Activated CD8-positive, alpha-beta T cell treated with anti-CD3 and anti-CD28 coated beads, Interleukin-2, amount 10 ng/mL, durations not matched to agents 7 days and 5 days (primary cell): ENCODE measurements around the gene MRPL34. TPM values are rescaled to one million over a fixed set of nuclear protein-coding genes. Genes with fewer than 3 reads are reported as not detected.

Experiments used
- ATAC-seq: fragments of 150-1000 bp; cut with Tn5 transposase; one replicate; pipeline ENCODE4 v1.10.0; 2021; ENCODE audit warnings: moderate library complexity
- CTCF ChIA-PET: fragments of 350-600 bp; sonication (Branson Sonifier 250); formaldehyde crosslinking; loops from one replicate; lab custom pipeline; 2021; ENCODE audit warnings: antibody characterized with exemption; lab: Charles Lee
- POLR2A ChIA-PET: fragments of 350-600 bp; sonication (Branson Sonifier 250); formaldehyde crosslinking; loops from one replicate; lab custom pipeline; 2021; ENCODE audit warnings: antibody characterized with exemption; lab: Charles Lee
- DNase-seq: peaks from one replicate; pipeline ENCODE4 v3.0.0-alpha.2; 2020
- H3K27ac Mint-ChIP-seq: one replicate; pipeline ENCODE4 v1.8.0; 2021; ENCODE audit warnings: mild to moderate bottlenecking, mixed read lengths
- H3K27me3 Mint-ChIP-seq: one replicate; pipeline ENCODE4 v1.8.0; 2021; ENCODE audit warnings: low read depth, mixed read lengths
- H3K36me3 Mint-ChIP-seq: one replicate; pipeline ENCODE4 v1.8.0; 2021; ENCODE audit warnings: low read depth, mixed read lengths
- H3K4me1 Mint-ChIP-seq: one replicate; pipeline ENCODE4 v1.8.0; 2021; ENCODE audit warnings: low read depth, mixed read lengths
- H3K4me3 Mint-ChIP-seq: one replicate; pipeline ENCODE4 v1.8.0; 2021; ENCODE audit warnings: mild to moderate bottlenecking, mixed read lengths
- H3K9me3 Mint-ChIP-seq: one replicate; pipeline ENCODE4 v1.8.0; 2022; ENCODE audit warnings: mixed read lengths; ENCODE audit not compliant: insufficient read depth
- total RNA-seq, 2 experiments: library from RNA; stranded (reverse); gene quantifications; one replicate each; pipeline ENCODE4 v1.2.3, GENCODE V29; 2021

The MRPL34 gene
- total RNA-seq, 2 experiments from 2014 or later, result 112 to 126 TPM

- ChIA-PET CTCF (interaction anchor here (1.1 to 1.8 kb wide), 3 partner anchors 12 to 55 kb away, joined by 3 to 7 read pairs (median 5); no protein-coding TSS in a partner anchor), POLR2A (no interaction called here)
- H3K9me3 Mint-ChIP-seq, result no peaks in the 10 kb centered on the region
- no peak for ATAC-seq
- H3K4me3 Mint-ChIP-seq, result no peak overlapping the region
- DNase-seq, result peak; percentile 21
- H3K36me3 Mint-ChIP-seq, result peaks cover 16% of the 10 kb centered on the region
- no peak overlapping the region for H3K27ac Mint-ChIP-seq
- H3K27me3 Mint-ChIP-seq, result peaks cover 4% of the 10 kb centered on the region
- peaks cover 33% of the 10 kb centered on the region for H3K4me1 Mint-ChIP-seq
These were observed 25.4 kb downstream of the MRPL34 start for GRCh38 chr19:17331045-17331558.

DNA sequence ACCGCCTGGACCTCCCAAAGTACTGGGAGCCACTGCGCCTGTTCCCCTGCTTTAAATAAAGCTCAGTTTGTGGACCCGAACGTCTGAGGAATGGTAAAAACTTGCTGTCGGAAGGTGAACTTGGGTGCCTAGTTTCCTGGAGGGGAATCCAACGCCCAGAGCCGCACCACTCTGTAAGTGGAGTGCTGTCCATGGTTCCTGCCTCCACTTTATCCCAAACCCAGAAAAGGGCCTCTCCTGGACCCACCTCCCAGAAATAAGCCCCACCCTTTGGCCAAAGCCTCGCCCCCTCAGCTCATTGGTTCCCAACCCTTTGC is 26.6 kb downstream of the MRPL34 start:
- no peaks in the 10 kb centered on the region for H3K9me3 Mint-ChIP-seq
- no peak for ATAC-seq
- H3K36me3 Mint-ChIP-seq, result peaks cover 16% of the 10 kb centered on the region
- CTCF ChIA-PET, result interaction anchor here (1.1 to 4.2 kb wide), 5 partner anchors 12 to 59 kb away, joined by 3 to 27 read pairs (median 5); partner anchors contain the start of gene DDA1
- H3K27ac Mint-ChIP-seq, result no peak overlapping the region
- POLR2A ChIA-PET, result interaction anchor here (0.6 to 0.7 kb wide), 2 partner anchors 16 to 20 kb away, joined by 3 read pairs; no protein-coding TSS in a partner anchor
- H3K27me3 Mint-ChIP-seq, result peaks cover 4% of the 10 kb centered on the region
- no peak overlapping the region for H3K4me3 Mint-ChIP-seq
- H3K4me1 Mint-ChIP-seq, result peaks cover 34% of the 10 kb centered on the region
- DNase-seq, result no peak

- peak overlapping the region; percentile 61 for H3K27ac Mint-ChIP-seq
These were observed 27.3 kb downstream of the MRPL34 start for GRCh38 chr19:17332677-17333581.

GRCh38 chr19:17333611-17334413 is 28.1 kb downstream of the MRPL34 start:
- DNase-seq (peak; percentile 88), ATAC-seq (peak; percentile 23)
- Mint-ChIP-seq H3K4me1 (peaks cover 44% of the 10 kb centered on the region), H3K4me3 (peak overlapping the region; percentile 84), H3K27me3 (peaks cover 4% of the 10 kb centered on the region), H3K27ac (peak overlapping the region; percentile 89), H3K36me3 (peaks cover 21% of the 10 kb centered on the region), H3K9me3 (no peaks in the 10 kb centered on the region)
- POLR2A ChIA-PET, result interaction anchor here (0.7 to 1.5 kb wide), 5 partner anchors 21 to 108 kb away, joined by 3 to 5 read pairs (median 4); partner anchors contain the start of genes DDA1, MRPL34 and OCEL1
- CTCF ChIA-PET, result interaction anchor here (0.8 to 4.2 kb wide), 8 partner anchors 10 to 208 kb away, joined by 3 to 27 read pairs (median 4); partner anchors contain the start of gene DDA1

More at GRCh38 chr19:17332677-17333581, 27.3 kb downstream of the MRPL34 start:
- CTCF ChIA-PET, result interaction anchor here (0.8 to 4.2 kb wide), 9 partner anchors 11 to 72 kb away, joined by 3 to 27 read pairs (median 4); partner anchors contain the start of gene DDA1
- peaks cover 16% of the 10 kb centered on the region for H3K36me3 Mint-ChIP-seq
- POLR2A ChIA-PET, result interaction anchor here (0.7 to 1.5 kb wide), 5 partner anchors 20 to 107 kb away, joined by 3 to 5 read pairs (median 3); partner anchors contain the start of genes DDA1, MRPL34 and OCEL1
- H3K27me3 Mint-ChIP-seq, result peaks cover 4% of the 10 kb centered on the region
- H3K9me3 Mint-ChIP-seq, result no peaks in the 10 kb centered on the region
- H3K4me1 Mint-ChIP-seq, result peaks cover 35% of the 10 kb centered on the region
- peak; percentile 63 for DNase-seq
- ATAC-seq, result no peak
- peak overlapping the region; percentile 38 for H3K4me3 Mint-ChIP-seq

- Mint-ChIP-seq H3K9me3 (no peaks in the 10 kb centered on the region), H3K4me3 (peak within 1 kb of the TSS; percentile 84), H3K27me3 (peaks cover 3% of the 10 kb centered on the region), H3K4me1 (peaks cover 45% of the 10 kb centered on the region), H3K27ac (peak within 1 kb of the TSS; percentile 89), H3K36me3 (peaks cover 22% of the 10 kb centered on the region)
- peak; percentile 62 for ATAC-seq
- POLR2A ChIA-PET, result interaction anchor here (0.8 to 1.5 kb wide), 4 partner anchors 22 to 109 kb away, joined by 3 to 5 read pairs (median 4); partner anchors contain the start of genes DDA1, MRPL34 and OCEL1
- CTCF ChIA-PET, result interaction anchor here (0.9 to 4.2 kb wide), 9 partner anchors 11 to 209 kb away, joined by 3 to 27 read pairs (median 3); partner anchors contain the start of gene DDA1
- peak; percentile 97 for DNase-seq
These were observed 29.0 kb downstream of the MRPL34 start, which contains the start of gene ANO8 for GRCh38 chr19:17334414-17335409. ANO8 (minus strand) TSS chr19:17334855; CDS start chr19:17334670, 185 bp downstream.

GRCh38 chr19:17335575-17335974 is 29.9 kb downstream of the MRPL34 start:
- H3K4me1 Mint-ChIP-seq, result peaks cover 45% of the 10 kb centered on the region
- ChIA-PET POLR2A (interaction anchor here (0.6 to 1.2 kb wide), 3 partner anchors 12 to 84 kb away, joined by 3 read pairs; partner anchors contain the start of genes DDA1 and MVB12A), CTCF (interaction anchor here (0.9 to 4.2 kb wide), 4 partner anchors 10 to 151 kb away, joined by 3 to 27 read pairs (median 4); partner anchors contain the start of gene DDA1)
- no peak overlapping the region for H3K27ac Mint-ChIP-seq
- H3K36me3 Mint-ChIP-seq, result peaks cover 21% of the 10 kb centered on the region
- no peaks in the 10 kb centered on the region for H3K9me3 Mint-ChIP-seq
- DNase-seq (no peak), ATAC-seq (no peak)
- peak overlapping the region; percentile 48 for H3K4me3 Mint-ChIP-seq
- H3K27me3 Mint-ChIP-seq, result no peaks in the 10 kb centered on the region

DNA sequence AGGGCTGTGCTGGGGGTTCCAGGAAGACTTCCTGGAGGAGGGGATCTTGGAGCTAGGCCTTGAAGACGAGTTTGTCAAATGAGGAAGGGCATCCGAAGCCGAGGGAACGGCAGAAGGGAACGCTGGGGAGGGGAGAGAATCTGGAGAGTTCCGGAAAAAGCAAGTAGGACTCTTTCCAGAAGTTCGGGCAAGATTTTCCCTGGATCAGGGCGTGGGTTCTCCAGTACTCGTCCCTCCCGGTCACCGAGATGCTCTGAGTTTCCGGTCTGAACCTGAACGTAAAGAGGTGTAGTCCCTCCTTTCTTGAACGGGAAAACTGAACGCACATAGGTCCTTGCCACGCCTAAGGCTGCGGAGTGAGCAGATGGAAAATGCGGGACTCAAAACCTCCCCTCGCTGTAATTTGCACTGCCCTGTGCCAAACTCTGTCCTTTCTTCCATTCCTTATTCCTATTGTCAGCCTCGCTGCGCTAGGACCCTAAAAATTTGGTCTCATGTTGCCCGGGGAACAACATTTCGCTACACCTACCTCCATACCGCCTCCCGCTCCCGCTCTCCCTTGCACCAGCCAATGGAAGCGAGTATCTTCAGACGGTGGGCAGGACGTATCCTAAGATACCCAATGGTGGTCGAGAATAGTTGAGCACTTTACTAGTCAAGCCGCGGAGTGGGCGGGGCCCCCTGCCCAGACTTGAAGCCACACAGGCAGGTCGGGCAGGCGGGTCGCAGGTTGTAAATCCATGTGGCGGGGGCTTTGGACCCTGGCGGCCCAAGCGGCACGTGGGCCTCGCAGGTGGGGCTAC is 31.4 kb downstream of the MRPL34 start, which contains the start of gene GTPBP3:
Gene GTPBP3 (plus strand): TSS at position 682 of the 803 bp plus-strand sequence. CDS start 59 bp downstream, at position 741.
- Mint-ChIP-seq H3K4me3 (peak within 1 kb of the TSS; percentile 97), H3K27ac (peak within 1 kb of the TSS; percentile 88), H3K9me3 (no peaks in the 10 kb centered on the region), H3K36me3 (peaks cover 19% of the 10 kb centered on the region), H3K27me3 (no peaks in the 10 kb centered on the region), H3K4me1 (peaks cover 45% of the 10 kb centered on the region)
- ATAC-seq (peak; percentile 91), DNase-seq (peak; percentile 99)
- ChIA-PET POLR2A (interaction anchor here (1.2 to 1.3 kb wide), 3 partner anchors 10 to 83 kb away, joined by 3 read pairs; partner anchors contain the start of gene MVB12A), CTCF (interaction anchor here (2.8 kb wide), 1 partner anchor 49 kb away, joined by 12 read pairs; no protein-coding TSS in a partner anchor)

- Mint-ChIP-seq H3K36me3 (peaks cover 12% of the 10 kb centered on the region), H3K4me3 (peak overlapping the region; percentile 97), H3K27ac (peak overlapping the region; percentile 88), H3K27me3 (no peaks in the 10 kb centered on the region), H3K9me3 (no peaks in the 10 kb centered on the region), H3K4me1 (peaks cover 41% of the 10 kb centered on the region)
- ATAC-seq (peak; percentile 10), DNase-seq (peak; percentile 58)
- ChIA-PET POLR2A (interaction anchor here (1.3 kb wide), 1 partner anchor 33 kb away, joined by 3 read pairs; no protein-coding TSS in a partner anchor), CTCF (interaction anchor here (2.8 kb wide), 1 partner anchor 48 kb away, joined by 12 read pairs; no protein-coding TSS in a partner anchor)
These were observed 32.2 kb downstream of the MRPL34 start for GRCh38 chr19:17337675-17338432.
